Measurements from ENCODE around the gene SLC2A1. TPM values are rescaled to one million over a fixed set of nuclear protein-coding genes. Genes with fewer than 3 reads are reported as not detected.
A peak's percentile ranks its signal among the peaks of the same experiment; 100 is the strongest.

Gene SLC2A1
- total RNA-seq, 1 experiment from 2014 or later = 245 TPM

GRCh38 chr1:42966688-42967612 is 8.3 kb upstream of the SLC2A1 start:
- Histone ChIP-seq H3K4me2 (ENCODE audit: low read length) (peak overlapping the region; percentile 67), H3K4me3 (ENCODE audit: low read length) (peak overlapping the region; percentile 29), H3K9me2 (replicated peaks; ENCODE audit: low read length) (no peaks in the 10 kb centered on the region), H3K9ac (ENCODE audit: low read length) (peak overlapping the region; percentile 51), H3K27me3 (ENCODE audit: low read length) (no peaks in the 10 kb centered on the region), H3K36me3 (ENCODE audit: low read depth, low read length) (no peaks in the 10 kb centered on the region), H3F3A (ENCODE audit: low read length, unreplicated experiment) (peaks cover 6% of the 10 kb centered on the region), H2AFZ (ENCODE audit: low read length) (0 out of 2 replicates have a peak overlapping the region, but pooled peaks have one; percentile 1), H3K27ac (ENCODE audit: low read length) (peak overlapping the region; percentile 91), H4K20me1 (ENCODE audit: low read length) (no peaks in the 10 kb centered on the region), H3K79me2 (ENCODE audit: low read length) (peaks cover 7% of the 10 kb centered on the region), H3K9me3 (ENCODE audit: low read length) (no peaks in the 10 kb centered on the region), H3K4me1 (ENCODE audit: insufficient read depth, low read length) (peaks cover 54% of the 10 kb centered on the region)
- TF ChIP-seq EZH2phosphoT487 (IDR thresholded peaks at IDR 0.05; ENCODE audit: borderline replicate concordance, low read length) (no peak), EZH2 (IDR thresholded peaks at IDR 0.05; ENCODE audit: low read length, unreplicated experiment) (no peak)
- TF ChIP-seq, protein P1, sequence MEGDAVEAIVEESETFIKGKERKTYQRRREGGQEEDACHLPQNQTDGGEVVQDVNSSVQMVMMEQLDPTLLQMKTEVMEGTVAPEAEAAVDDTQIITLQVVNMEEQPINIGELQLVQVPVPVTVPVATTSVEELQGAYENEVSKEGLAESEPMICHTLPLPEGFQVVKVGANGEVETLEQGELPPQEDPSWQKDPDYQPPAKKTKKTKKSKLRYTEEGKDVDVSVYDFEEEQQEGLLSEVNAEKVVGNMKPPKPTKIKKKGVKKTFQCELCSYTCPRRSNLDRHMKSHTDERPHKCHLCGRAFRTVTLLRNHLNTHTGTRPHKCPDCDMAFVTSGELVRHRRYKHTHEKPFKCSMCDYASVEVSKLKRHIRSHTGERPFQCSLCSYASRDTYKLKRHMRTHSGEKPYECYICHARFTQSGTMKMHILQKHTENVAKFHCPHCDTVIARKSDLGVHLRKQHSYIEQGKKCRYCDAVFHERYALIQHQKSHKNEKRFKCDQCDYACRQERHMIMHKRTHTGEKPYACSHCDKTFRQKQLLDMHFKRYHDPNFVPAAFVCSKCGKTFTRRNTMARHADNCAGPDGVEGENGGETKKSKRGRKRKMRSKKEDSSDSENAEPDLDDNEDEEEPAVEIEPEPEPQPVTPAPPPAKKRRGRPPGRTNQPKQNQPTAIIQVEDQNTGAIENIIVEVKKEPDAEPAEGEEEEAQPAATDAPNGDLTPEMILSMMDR (conservative IDR thresholded peaks at IDR 0.05; ENCODE audit: low read depth, low read length) = no peak
- TSS peak; percentile 85 for BruUV-seq (replicated peaks)
- peak; percentile 98 for DNase-seq
- ChIA-PET CTCF (interaction anchor here (1.0 to 1.1 kb wide), 2 partner anchors 44 to 107 kb away, joined by 4 to 10 read pairs; no protein-coding TSS in a partner anchor), POLR2A (ENCODE audit: unreplicated experiment) (no interaction called here)
- intact Hi-C loops (cut with micrococcal nuclease) = no loop called here
- peak; percentile 89 for ATAC-seq

- no peak for ATAC-seq
- intact Hi-C loops (cut with micrococcal nuclease) = no loop called here
- H3K4me2 ChIP-seq (ENCODE audit: low read length) = no peak overlapping the region
- BruUV-seq (replicated peaks) = no TSS peak
- H3K36me3 ChIP-seq (ENCODE audit: low read depth, low read length) = no peaks in the 10 kb centered on the region
- no peak overlapping the region for H2AFZ ChIP-seq (ENCODE audit: low read length)
- TF ChIP-seq, protein P1 (conservative IDR thresholded peaks at IDR 0.05; ENCODE audit: low read depth, low read length) = no peak
- TF ChIP-seq EZH2phosphoT487 (IDR thresholded peaks at IDR 0.05; ENCODE audit: borderline replicate concordance, low read length) (no peak), EZH2 (IDR thresholded peaks at IDR 0.05; ENCODE audit: low read length, unreplicated experiment) (no peak)
- no peak for DNase-seq
- H3K9me2 ChIP-seq (replicated peaks; ENCODE audit: low read length) = no peaks in the 10 kb centered on the region
- H3K27me3 ChIP-seq (ENCODE audit: low read length) = no peaks in the 10 kb centered on the region
- CTCF ChIA-PET = interaction anchor here (0.6 kb wide), 1 partner anchor 24 kb away, joined by 5 read pairs; no protein-coding TSS in a partner anchor
- no peaks in the 10 kb centered on the region for H3K9me3 ChIP-seq (ENCODE audit: low read length)
- H3K4me3 ChIP-seq (ENCODE audit: low read length) = no peak overlapping the region
- H3K9ac ChIP-seq (ENCODE audit: low read length) = no peak overlapping the region
- H3F3A ChIP-seq (ENCODE audit: low read length, unreplicated experiment) = peaks cover 6% of the 10 kb centered on the region
- no peaks in the 10 kb centered on the region for H4K20me1 ChIP-seq (ENCODE audit: low read length)
- H3K79me2 ChIP-seq (ENCODE audit: low read length) = peaks cover 20% of the 10 kb centered on the region
- POLR2A ChIA-PET (ENCODE audit: unreplicated experiment) = no interaction called here
- peaks cover 69% of the 10 kb centered on the region for H3K4me1 ChIP-seq (ENCODE audit: insufficient read depth, low read length)
- H3K27ac ChIP-seq (ENCODE audit: low read length) = no peak overlapping the region
Measured at GRCh38 chr1:42965378-42965777, 6.7 kb upstream of the SLC2A1 start.
